Gastrocnemius medialis (tissue), 4 donors: Measurements from ENCODE around the gene DENND1A. TPM values are rescaled to one million over a fixed set of nuclear protein-coding genes. Genes with fewer than 3 reads are reported as not detected.

ENCODE experiments used
- ATAC-seq, 2 donors: fragments of 150-250 bp; one replicate each; pipeline ENCODE4 v1.9.1; 2016
- DNase-seq, 2 donors: peaks; one replicate each; pipeline ENCODE4 v3.0.0-alpha.2; 2019
- H3K27ac ChIP-seq, 4 donors: fragments of 200-600 bp; sonication (generic); 1 replicate in 1 of 4; 2 replicates in 3 of 4; pipeline ENCODE4 v1.5.1; 2016 to 2018; ENCODE audit warnings: mild to moderate bottlenecking in 2 of 4, moderate library complexity in 1 of 4
- H3K27me3 ChIP-seq, 3 donors: fragments of 200-600 bp; sonication (generic) in 2 of 3; 1 replicate in 1 of 3; 2 replicates in 2 of 3; pipeline versions ENCODE4 v1.5.1 to v1.6.0; 2016 to 2019; ENCODE audit warnings: mild to moderate bottlenecking in 1 of 3, moderate library complexity in 1 of 3
- H3K36me3 ChIP-seq, 2 donors: fragments of 200-600 bp; sonication (generic) in 1 of 2; one replicate each; pipeline ENCODE4 v1.5.1; 2017 to 2018
- H3K4me1 ChIP-seq, 2 donors: fragments of 200-600 bp; sonication (generic) in 1 of 2; one replicate each; pipeline ENCODE4 v1.5.1; 2016 to 2017; ENCODE audit warnings: mild to moderate bottlenecking in 2 of 2
- H3K4me3 ChIP-seq, 4 donors: fragments of 200-600 bp; sonication (generic) in 3 of 4; 1 replicate in 1 of 4; 2 replicates in 3 of 4; pipeline ENCODE4 v1.5.1; 2016 to 2019; ENCODE audit warnings: mild to moderate bottlenecking in 2 of 4
- H3K9me3 ChIP-seq, 3 donors: fragments of 200-600 bp; sonication (generic) in 2 of 3; 1 replicate in 1 of 3; 2 replicates in 2 of 3; pipeline ENCODE4 v1.5.1; 2016 to 2019
- CTCF ChIP-seq, 5 experiments: fragments of 450-650 bp in 3 of 5; fragments of 200-600 bp in 2 of 5; sonication (generic) in 2 of 5; IDR thresholded peaks in 4 of 5; conservative IDR thresholded peaks in 1 of 5; 1 replicate in 4 of 5; 2 replicates in 1 of 5; pipeline ENCODE4 v1.5.1; 2016 to 2019; ENCODE audit warnings: antibody characterized with exemption in 5 of 5, mild to moderate bottlenecking in 3 of 5, moderate library complexity in 3 of 5
- POLR2A ChIP-seq, 2 donors: fragments of 450-650 bp; IDR thresholded peaks; one replicate each; pipeline ENCODE4 v1.6.1; 2017; ENCODE audit warnings: antibody characterized with exemption in 2 of 2, mild to moderate bottlenecking in 2 of 2, moderate library complexity in 2 of 2
- in situ Hi-C, 4 donors: fragments of 200-750 bp; cut with MboI; loops; one replicate each; pipeline versions ENCODE4 v1.15.0 to v1.8.0; 2017; ENCODE audit warnings: low sequenced_read_pairs in 4 of 4
- intact Hi-C: fragments of 100-400 bp; cut with DNase I; formaldehyde crosslinking; loops from one replicate; pipeline ENCODE4 v1.15.1; 2023; ENCODE audit warnings: low total_unique reads
- total RNA-seq, 4 donors: library from RNA; depleted of rRNA; stranded (reverse); fragments of >200 nt; gene quantifications; one replicate each; pipeline versions ENCODE4 v1.1.0 to v1.2.3, GENCODE V29; 2016

Gene DENND1A
- total RNA-seq, 4 donors from 2014 or later = 14.1 to 24.6 (median 16.4) TPM

- in situ Hi-C loops = no loop called here
- H3K4me3 ChIP-seq = no peak overlapping the region
- ATAC-seq (no peak), DNase-seq (no peak)
- no peaks in the 10 kb centered on the region for H3K27me3 ChIP-seq
- H3K36me3 ChIP-seq = no peaks in the 10 kb centered on the region
- H3K27ac ChIP-seq = no peak overlapping the region
- H3K4me1 ChIP-seq = no peaks in the 10 kb centered on the region
- TF ChIP-seq CTCF (IDR thresholded peaks at IDR 0.05 in 4 of 5, conservative IDR thresholded peaks at IDR 0.05 in 1 of 5) (no peak), POLR2A (IDR thresholded peaks at IDR 0.05) (no peak)
- intact Hi-C loops = no loop called here
- H3K9me3 ChIP-seq = no peaks in the 10 kb centered on the region
These were observed 217.5 kb downstream of the DENND1A start for GRCh38 chr9:123712399-123712798.

GRCh38 chr9:123710299-123710698 lies 219.6 kb downstream of the DENND1A start:
- H3K4me3 ChIP-seq = no peak overlapping the region

GRCh38 chr9:123702483-123702882 lies 227.4 kb downstream of the DENND1A start:
- H3K27ac ChIP-seq = no peak overlapping the region
- H3K9me3 ChIP-seq = peaks cover 0 to 8% (median 0%) of the 10 kb centered on the region in 3 donors
- DNase-seq (no peak), ATAC-seq (no peak)
- peaks cover 6 to 12% of the 10 kb centered on the region in 2 donors for H3K4me1 ChIP-seq
- no peak overlapping the region for H3K4me3 ChIP-seq
- intact Hi-C loops = no loop called here
- H3K36me3 ChIP-seq = no peaks in the 10 kb centered on the region
- in situ Hi-C loops = no loop called here
- H3K27me3 ChIP-seq = no peaks in the 10 kb centered on the region
- TF ChIP-seq CTCF (IDR thresholded peaks at IDR 0.05 in 4 of 5, conservative IDR thresholded peaks at IDR 0.05 in 1 of 5) (no peak), POLR2A (IDR thresholded peaks at IDR 0.05) (no peak)

More at GRCh38 chr9:123710299-123710698, 219.6 kb downstream of the DENND1A start:
- no peaks in the 10 kb centered on the region for H3K9me3 ChIP-seq
- no peaks in the 10 kb centered on the region for H3K27me3 ChIP-seq
- DNase-seq = no peak
- no peak for TF ChIP-seq POLR2A (IDR thresholded peaks at IDR 0.05)
- TF ChIP-seq CTCF (IDR thresholded peaks at IDR 0.05 in 4 of 5, conservative IDR thresholded peaks at IDR 0.05 in 1 of 5) = no peak
- in situ Hi-C loops = no loop called here
- H3K36me3 ChIP-seq = no peaks in the 10 kb centered on the region
- intact Hi-C loops = no loop called here
- H3K27ac ChIP-seq = no peak overlapping the region
- no peaks in the 10 kb centered on the region for H3K4me1 ChIP-seq
- no peak for ATAC-seq

- DNase-seq (no peak), ATAC-seq (no peak)
- peaks cover 17 to 18% of the 10 kb centered on the region in 2 donors for H3K4me1 ChIP-seq
- H3K9me3 ChIP-seq = peaks cover 0 to 6% (median 0%) of the 10 kb centered on the region in 3 donors
- H3K27me3 ChIP-seq = no peaks in the 10 kb centered on the region
- H3K4me3 ChIP-seq = peak overlapping the region in 1 of 4 donors; percentile 7
- TF ChIP-seq CTCF (IDR thresholded peaks at IDR 0.05 in 4 of 5, conservative IDR thresholded peaks at IDR 0.05 in 1 of 5) (no peak), POLR2A (IDR thresholded peaks at IDR 0.05) (no peak)
- H3K36me3 ChIP-seq = no peaks in the 10 kb centered on the region
- in situ Hi-C loops (no loop called here), intact Hi-C loops (no loop called here)
- H3K27ac ChIP-seq = no peak overlapping the region
These were observed 232.2 kb downstream of the DENND1A start for GRCh38 chr9:123697686-123698085.

GRCh38 chr9:123696476-123696875 lies 233.4 kb downstream of the DENND1A start:
- no peaks in the 10 kb centered on the region for H3K27me3 ChIP-seq
- in situ Hi-C loops = no loop called here
- peaks cover 17 to 18% of the 10 kb centered on the region in 2 donors for H3K4me1 ChIP-seq
- H3K9me3 ChIP-seq = no peaks in the 10 kb centered on the region
- TF ChIP-seq POLR2A (IDR thresholded peaks at IDR 0.05) (no peak), CTCF (IDR thresholded peaks at IDR 0.05 in 4 of 5, conservative IDR thresholded peaks at IDR 0.05 in 1 of 5) (no peak)
- DNase-seq (no peak), ATAC-seq (peak in 1 of 2 donors; percentile 21)
- H3K4me3 ChIP-seq = no peak overlapping the region
- intact Hi-C loops = no loop called here
- no peak overlapping the region for H3K27ac ChIP-seq
- H3K36me3 ChIP-seq = no peaks in the 10 kb centered on the region
